HG02981 (cell line): ENCODE data around the gene LEPR.
"Not testable (repeated sequence)": the region's sequence is repeated elsewhere in the genome, so short reads cannot be mapped to it uniquely, and the experiment has no call there.

Experiments
- ATAC-seq: cut with Tn5 transposase; IDR thresholded peaks from one replicate; pipeline ENCODE4 v1.9.1; 2021; ENCODE audit warnings: mild to moderate bottlenecking, moderate library complexity; ENCODE audit not compliant: unreplicated experiment

LEPR gene, protein sequence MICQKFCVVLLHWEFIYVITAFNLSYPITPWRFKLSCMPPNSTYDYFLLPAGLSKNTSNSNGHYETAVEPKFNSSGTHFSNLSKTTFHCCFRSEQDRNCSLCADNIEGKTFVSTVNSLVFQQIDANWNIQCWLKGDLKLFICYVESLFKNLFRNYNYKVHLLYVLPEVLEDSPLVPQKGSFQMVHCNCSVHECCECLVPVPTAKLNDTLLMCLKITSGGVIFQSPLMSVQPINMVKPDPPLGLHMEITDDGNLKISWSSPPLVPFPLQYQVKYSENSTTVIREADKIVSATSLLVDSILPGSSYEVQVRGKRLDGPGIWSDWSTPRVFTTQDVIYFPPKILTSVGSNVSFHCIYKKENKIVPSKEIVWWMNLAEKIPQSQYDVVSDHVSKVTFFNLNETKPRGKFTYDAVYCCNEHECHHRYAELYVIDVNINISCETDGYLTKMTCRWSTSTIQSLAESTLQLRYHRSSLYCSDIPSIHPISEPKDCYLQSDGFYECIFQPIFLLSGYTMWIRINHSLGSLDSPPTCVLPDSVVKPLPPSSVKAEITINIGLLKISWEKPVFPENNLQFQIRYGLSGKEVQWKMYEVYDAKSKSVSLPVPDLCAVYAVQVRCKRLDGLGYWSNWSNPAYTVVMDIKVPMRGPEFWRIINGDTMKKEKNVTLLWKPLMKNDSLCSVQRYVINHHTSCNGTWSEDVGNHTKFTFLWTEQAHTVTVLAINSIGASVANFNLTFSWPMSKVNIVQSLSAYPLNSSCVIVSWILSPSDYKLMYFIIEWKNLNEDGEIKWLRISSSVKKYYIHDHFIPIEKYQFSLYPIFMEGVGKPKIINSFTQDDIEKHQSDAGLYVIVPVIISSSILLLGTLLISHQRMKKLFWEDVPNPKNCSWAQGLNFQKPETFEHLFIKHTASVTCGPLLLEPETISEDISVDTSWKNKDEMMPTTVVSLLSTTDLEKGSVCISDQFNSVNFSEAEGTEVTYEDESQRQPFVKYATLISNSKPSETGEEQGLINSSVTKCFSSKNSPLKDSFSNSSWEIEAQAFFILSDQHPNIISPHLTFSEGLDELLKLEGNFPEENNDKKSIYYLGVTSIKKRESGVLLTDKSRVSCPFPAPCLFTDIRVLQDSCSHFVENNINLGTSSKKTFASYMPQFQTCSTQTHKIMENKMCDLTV

DNA sequence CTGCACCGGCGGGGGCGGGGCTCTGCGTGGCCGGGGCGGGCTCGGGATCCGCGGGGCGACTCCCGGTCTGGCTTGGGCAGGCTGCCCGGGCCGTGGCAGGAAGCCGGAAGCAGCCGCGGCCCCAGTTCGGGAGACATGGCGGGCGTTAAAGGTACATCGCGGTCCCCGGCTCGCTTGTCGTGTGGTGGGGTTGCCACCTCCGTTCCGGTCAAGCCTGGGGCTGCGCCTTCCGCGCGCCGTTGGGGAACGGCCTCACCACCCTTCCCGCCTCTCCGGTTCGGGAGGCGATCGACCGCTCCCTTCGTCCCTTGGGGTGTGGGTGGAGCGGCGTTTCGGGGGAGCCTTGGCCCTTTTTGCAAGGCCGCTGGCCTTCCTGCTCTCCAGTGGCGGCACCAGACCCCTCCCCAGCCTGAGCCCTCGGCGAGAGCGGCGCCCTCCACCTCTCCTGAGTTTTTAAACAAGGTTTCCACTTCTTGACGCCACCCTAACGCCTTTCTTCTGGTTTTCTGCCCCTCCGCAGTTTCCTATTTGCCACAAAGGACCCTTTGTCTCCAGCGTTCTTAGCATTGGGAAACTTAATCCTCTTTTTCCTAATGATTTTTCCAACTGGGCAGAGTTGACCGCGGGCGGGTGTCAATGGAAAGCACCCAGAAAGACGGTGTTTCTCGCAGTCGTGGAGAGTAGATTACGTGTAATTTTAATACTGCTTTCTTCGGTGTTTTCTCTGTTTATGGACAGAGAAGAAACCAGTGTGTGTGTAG is at the start of gene LEPR, which contains the start of gene LEPROT:
LEPR (plus strand) TSS at position 79 of the 761 bp plus-strand sequence. CDS start 144,898 bp downstream, outside the sequence.
LEPROT (plus strand) TSS at position 79 of the 761 bp plus-strand sequence; CDS start at position 136, 57 bp downstream.
- ATAC-seq, result peak; percentile 6

DNA sequence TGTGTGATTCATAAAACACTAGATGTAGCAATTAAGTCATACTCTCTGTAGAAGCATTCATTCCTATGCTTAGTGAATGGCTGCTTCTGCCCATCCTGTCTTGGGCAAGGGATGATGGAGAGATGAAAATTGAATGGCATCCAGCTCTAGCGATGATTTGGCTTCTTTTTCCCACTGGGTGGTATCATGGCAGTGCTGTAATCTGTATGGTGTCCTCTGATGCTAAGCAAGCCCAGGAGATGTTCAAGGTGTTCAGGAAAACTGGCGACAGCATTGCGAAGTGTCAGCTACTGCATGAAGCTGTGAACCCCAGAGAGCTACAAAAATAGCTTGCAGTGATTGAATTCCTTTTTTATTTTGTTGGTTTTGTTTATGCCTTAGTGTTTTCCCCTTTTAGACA is 48.9 kb upstream of the LEPR start:
- no peak for ATAC-seq

DNA sequence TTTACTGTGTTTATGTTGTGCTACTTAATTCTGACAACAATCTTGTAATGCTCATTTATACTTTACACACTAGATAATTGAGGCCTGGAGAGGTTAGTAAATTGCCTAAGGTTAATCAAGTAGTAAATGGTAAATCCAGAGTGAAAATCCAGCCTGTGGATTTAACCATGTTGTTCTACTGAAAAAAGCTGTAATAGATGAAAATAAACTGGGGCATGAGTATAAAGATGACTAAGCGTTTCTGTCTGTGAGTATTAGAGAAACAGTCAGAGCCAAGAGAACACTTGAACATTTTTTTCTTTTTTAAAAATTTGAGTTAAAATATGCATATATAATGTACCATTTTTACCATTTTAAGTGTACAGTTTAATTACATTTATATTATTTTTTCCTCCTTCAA is 47.9 kb upstream of the LEPR start:
- no peak for ATAC-seq

DNA sequence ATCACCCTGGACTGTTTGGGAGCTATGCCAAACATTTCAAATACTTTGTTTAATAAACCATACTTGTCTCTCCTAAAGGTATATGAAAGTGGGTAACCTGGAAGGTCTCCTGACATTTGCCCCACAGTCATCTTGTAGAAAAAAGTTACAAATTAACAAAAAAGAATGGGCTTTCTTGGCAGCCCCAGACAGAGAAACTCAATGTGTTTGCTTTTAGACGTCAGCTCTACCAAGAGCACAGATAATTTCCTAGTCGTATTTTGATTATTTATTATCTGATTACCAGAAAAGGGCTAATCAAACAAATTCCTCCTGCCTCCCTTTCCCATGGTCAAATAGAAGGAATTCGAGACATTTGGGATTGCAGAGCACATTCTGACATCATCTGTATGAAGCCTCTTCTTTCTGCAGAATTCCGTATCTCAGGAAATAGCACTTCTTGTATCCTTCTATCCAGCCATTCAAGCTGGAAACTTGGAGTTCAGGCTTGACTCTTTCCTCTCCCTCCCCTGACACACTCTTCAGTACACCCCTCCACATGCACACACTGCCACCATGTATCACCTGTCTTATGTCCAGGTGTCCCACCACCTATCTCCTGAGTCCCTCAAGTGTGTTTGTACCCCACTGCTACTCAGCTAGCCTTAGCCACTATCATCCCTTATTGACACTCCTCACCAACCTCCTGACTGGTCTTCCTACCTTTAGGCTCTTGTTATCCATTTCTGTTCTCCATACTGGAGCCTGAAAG is 42.8 kb upstream of the LEPR start:
- no peak for ATAC-seq

DNA sequence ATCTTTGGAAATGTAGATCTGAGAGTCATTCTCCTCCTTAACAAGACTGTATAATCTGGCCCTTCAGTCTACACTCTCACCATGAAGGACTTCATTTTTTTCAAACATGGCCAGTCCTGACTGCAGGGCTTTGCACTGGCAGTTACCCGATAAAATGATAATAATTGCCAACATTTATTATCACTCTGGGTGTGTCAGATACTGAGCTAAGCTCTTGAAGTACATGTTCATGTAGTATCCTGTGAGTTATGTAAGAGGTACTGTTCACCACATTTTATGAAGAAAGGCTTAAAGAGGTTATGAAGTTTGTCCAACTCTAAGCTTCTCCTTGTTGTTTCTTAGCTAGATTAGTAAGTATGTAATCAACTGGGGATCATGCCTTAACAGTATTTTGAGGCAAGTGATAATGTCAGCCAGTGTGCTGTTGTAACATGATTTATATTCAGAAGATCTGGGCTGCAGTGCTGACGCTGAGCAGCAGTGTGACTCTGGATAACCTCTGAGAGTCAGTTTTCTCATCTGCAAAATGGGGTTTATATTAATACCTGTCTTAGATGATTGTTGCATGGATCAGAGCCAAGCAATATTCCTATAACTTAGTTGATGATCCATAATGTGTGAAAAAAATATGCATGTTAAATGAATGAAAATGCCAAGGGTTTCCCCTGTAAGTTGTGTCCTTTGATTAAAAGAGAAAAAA is 42.1 kb upstream of the LEPR start:
- no peak for ATAC-seq

DNA sequence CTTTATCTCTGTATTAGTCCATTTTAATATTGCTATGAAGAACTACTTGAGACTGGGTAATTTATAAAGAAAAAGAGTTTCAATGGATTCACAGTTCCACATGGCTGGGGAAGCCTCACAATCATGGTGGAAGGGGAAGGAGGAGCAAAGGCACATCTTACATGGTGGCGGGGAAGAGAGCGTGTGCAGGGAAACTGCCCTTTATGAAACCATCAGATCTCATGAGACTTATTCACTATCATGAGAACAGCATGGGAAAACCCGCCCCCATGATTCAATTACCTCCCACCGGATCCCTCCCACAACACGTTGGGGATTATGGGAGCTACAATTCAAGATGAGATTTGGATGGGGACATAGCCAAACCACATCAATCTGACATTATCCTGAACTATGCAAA is 36.0 kb upstream of the LEPR start:
- ATAC-seq, result not testable (repeated sequence)

DNA sequence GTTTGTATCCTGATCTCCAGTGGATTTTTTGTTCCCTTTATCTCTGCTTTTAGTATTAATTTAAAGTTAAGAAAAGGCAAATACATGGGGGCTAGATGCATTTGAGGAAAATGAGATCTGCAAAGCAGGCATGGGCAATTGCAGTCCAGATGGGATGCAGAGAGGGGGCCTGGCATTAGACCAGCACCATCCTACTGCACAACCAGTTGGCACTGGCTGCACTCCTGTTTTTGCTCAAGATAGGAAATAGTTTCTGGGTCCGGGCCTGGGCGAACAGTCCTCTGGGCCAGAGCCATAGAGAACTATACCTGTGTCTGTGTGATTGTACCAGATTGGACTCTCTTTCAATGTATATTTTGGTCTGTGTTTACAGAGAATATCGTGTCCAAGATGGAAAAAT is 34.0 kb upstream of the LEPR start:
- ATAC-seq, result no peak

DNA sequence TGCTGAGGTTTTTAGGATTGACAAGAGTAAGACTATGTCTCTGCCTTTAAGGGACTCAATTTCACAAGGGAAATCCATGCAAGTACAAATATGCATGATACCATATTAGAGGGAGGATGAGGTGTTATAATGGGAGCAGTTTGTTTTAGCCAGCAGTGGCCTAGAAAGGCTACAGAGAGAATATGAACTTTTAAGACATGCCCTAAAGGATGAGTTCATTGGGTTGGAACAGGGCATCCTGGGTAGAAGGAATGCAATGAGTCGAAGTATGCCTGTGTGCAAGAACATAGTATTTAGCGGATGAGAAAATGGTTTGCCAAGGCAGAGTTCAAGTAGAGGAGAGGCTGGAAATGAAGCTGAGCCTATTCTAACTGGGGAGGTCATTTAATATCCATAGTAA is 32.6 kb upstream of the LEPR start:
- ATAC-seq, result no peak

DNA sequence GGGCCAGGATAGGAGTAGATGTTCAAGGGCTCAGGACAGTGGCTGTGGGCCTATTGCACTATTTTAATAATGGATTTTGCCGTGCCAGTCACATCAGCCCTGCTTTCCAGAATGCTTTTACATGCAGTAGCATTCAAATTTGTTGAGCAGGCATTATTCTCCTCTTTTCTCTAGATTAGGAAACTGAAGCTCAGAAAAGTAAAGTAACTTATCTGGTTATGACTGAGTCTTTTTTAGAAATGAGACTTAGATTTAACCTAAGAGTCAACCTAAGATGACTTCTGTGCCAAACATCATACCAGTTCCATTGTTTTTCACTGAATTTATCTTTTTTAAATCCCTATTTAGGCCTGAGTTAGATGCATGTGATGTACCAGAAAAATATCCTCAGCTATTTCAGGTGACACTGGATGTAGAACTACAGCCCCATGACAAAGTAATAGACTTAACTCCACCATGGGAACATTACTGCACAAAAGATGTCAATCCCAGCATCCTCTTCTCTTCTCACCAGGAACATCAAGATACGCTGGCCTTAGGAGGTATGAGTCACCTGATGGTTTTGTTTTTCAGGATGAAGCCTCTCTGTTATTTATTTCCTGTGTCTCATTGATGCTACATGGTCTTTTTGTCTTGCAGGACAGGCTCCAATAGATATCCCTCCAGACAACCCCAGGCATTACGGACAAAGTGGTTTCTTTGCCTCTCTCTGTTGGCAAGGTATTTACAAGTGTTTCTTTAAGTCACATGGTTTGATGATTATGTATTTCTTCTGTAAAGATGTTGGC is 31.4 kb upstream of the LEPR start:
- ATAC-seq, result no peak

DNA sequence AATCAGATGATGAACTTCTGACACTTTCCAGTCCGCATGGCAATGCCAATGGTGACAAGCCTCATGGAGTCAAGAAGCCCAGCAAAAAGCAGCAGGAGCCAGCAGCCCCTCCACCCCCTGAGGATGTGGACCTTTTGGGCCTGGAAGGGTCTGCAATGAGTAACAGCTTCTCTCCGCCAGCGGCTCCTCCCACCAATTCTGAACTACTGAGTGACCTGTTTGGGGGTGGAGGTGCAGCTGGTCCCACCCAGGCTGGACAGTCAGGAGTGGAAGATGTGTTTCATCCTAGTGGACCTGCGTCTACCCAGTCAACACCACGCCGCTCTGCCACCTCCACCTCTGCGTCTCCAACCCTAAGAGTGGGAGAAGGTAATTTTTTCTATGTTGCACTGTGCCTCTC is 28.0 kb upstream of the LEPR start:
- ATAC-seq, result no peak

DNA sequence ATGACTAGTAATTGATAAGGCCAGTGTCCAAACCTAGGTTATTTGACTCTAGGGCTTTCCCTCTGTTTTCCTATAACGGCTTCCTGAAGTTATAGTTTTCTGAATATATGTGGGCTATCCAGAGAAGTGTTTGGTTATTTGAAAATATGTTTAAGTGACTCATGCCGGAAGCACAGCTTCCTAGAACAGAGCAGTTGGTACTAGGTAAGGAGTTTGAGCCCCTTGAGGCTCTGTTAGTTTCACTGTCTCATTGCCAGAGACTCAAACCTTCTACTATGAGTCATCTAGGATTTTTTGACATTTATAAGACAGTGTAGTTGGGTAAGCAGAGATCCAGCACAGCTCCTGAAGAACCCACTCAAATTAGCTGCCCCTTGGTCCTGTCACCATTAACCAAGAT is 27.1 kb upstream of the LEPR start:
- ATAC-seq, result peak; percentile 87

DNA sequence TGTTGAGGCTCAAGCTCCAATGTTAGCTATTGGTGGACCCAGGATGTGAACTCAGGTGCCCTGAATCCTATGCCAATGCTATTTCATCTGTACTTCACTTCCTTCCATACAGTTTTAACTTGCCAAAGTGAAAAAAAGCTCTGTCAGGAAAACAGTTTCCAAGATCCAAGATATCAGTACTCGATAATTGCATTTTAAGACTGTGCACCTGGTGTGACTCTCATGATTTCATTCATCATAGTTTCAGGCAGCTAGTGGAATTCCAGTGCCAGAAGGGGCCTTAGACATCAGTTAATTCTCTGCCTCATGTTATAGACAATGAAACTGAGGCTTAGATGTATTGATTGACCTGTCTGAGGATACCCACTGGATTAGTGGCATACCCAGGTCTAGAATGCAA is 26.5 kb upstream of the LEPR start:
- ATAC-seq, result no peak

DNA sequence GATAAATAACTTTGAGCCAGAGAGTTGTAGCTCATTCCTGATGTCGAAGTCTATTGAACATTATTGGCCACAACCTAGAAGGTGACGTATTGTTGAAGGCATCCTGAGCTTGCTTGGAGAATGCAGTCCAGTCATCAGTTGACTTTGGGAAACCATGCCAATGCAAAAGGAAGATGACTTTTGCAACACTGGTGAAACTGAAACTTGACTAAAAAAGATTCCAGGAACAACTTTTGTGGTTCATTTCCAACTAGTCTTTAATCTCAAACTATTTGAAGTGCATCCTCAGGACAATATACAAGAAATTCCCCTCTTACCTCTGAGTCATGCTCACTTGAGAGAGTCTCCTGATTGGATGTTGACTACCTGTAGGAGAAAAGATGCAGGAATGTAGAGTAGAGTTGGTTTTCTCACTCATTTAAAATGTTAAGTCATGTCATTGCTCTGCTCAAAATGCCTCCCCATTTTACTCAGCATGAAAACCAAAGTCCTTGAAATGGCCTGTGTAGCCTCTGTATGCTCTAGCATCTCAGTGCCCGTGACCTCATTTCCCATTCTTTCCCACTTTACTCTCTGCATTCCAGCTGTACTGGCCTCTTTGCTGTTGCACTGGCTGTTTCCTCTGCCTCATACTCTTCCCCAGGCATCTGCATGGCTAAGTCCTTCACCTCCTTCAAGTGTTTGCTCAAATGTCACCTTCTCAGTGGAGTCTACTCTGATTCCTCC is 24.4 kb upstream of the LEPR start:
- no peak for ATAC-seq

DNA sequence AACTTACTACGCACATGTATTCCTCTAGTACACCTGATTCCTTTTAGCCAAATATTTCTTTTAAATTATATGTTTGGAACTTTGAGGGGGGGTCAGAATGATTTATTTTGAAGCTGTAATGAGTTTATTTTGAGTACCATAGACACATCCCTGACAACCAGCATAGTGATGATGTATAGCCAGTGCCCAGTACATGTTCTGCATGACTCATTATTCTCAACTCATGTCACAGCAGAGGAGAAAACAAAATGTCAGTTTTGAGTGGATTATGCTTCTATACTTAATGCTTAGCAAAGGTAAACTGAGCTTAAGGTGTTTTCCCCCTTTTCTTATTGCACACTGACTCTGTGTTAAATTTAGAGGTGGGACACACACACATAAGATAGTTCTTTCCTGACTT is 22.4 kb upstream of the LEPR start:
- ATAC-seq, result no peak

DNA sequence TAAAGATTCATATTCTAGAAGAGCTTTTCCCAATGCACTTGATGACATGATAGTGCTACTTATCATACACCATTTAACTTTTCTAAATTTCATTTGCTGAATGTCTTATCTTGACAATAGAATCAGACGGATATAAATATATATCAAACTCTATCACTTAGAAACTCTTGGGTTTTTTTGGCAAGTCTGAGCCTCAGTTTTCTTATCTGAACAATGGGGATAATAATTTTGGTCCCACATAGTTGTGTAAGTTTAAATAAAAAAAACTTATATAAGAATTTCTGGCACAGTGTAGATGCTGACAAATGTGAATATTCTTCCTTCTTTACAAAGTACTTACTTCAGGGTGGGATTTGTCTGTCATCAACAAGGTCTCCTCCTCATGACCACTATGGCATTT is 21.5 kb upstream of the LEPR start:
- ATAC-seq, result no peak

DNA sequence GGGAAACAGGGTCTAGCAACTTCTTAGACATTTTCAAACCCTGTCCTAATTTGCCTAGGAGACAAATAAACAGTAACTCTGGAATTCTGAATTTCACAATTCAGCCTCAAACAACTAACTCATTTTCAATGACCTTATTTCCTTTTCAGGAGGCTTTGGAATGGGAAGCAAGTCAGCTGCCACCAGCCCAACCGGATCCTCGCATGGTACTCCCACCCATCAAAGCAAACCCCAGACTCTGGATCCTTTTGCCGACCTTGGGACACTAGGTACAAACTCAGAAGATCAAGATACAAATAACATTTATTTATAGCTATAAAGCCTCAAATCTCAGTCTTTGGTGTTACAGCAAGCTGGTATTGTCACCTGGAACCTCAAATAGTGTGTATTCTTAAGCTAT is 18.9 kb upstream of the LEPR start:
- no peak for ATAC-seq

DNA sequence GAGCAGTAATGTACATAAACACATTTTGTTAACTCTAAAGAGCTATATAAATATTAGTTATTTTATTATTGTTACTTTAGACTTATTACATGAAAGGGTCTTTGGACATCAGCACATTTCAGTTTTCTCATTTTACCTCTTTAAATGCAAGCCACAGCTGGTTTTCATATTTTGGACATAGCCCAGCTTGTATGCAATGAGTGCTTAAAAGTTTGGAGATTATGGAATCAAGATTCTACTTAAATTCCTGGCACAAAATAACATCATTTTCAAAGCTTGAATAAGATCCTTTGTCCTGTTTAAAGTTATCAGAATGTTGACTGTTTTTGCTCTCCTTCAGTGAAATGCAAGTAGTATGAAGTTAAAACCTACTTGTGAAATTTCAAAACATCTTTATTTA is 15.5 kb upstream of the LEPR start:
- ATAC-seq, result no peak

DNA sequence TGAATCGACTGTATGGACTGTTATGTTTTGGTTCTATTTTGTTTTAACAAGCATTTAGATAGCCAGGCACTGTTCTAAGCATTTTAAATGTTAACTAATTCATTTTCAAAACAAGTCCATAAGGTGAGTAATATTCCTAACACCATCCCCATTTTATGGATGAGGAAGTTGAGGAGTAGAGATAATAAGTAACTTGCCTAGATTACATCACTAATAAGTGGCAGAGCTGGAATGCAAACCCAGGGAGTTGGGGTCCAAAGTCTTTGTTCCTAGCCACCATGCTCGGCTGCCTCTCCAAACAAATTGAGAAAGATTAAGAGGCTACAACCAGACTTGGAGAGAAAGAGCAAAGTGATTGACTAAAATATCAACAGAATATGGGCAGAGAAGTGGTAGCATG is 12.6 kb upstream of the LEPR start:
- no peak for ATAC-seq
